Upper lobe of left lung (tissue), 4 donors: ENCODE results near the gene TMPRSS9.

ENCODE experiments used
- CTCF ChIP-seq, 6 experiments: fragments of 450-650 bp in 4 of 6; fragments of 200-600 bp in 2 of 6; sonication (generic) in 2 of 6; IDR thresholded peaks; one replicate each; pipeline ENCODE4 v1.5.1; 2016 to 2019; ENCODE audit warnings: antibody characterized with exemption in 6 of 6
- POLR2AphosphoS5 ChIP-seq, 2 donors: sonication (generic); formaldehyde crosslinking; IDR thresholded peaks; one replicate each; pipeline ENCODE4 v1.5.1; 2017; ENCODE audit warnings: antibody characterized with exemption in 2 of 2

- TF ChIP-seq CTCF (IDR thresholded peaks at IDR 0.05) (no peak), POLR2AphosphoS5 (IDR thresholded peaks at IDR 0.05) (no peak)
These were observed 47.1 kb upstream of the TMPRSS9 start for GRCh38 chr19:2312820-2313501.
